ENCODE measurements around the gene DNAJC4. TPM values are rescaled to one million over a fixed set of nuclear protein-coding genes. Genes with fewer than 3 reads are reported as not detected.
"Not testable (repeated sequence)": the region's sequence is repeated elsewhere in the genome, so short reads cannot be mapped to it uniquely, and the experiment has no call there.

DNAJC4 gene
- total RNA-seq, 1 experiment from 2014 or later = 11.9 TPM

GRCh38 chr11:64239662-64240434 is 9.5 kb downstream of the DNAJC4 start:
- Histone ChIP-seq H3K4me3 (peak overlapping the region; percentile 74), H3K36me3 (peaks cover 60% of the 10 kb centered on the region), H3K9me3 (replicated peaks) (no peaks in the 10 kb centered on the region), H3K4me1 (replicated peaks) (peaks cover 36% of the 10 kb centered on the region), H3K27me3 (replicated peaks) (no peaks in the 10 kb centered on the region), H3K27ac (peak overlapping the region; percentile 91)
- no peak for DNase-seq (ENCODE audit: low read depth in 1 of 2, low spot score in 2 of 2)

GRCh38 chr11:64240435-64241240 is 10.3 kb downstream of the DNAJC4 start, which contains the start of gene FKBP2:
TSS of gene FKBP2 (plus strand) at chr11:64241095. CDS start at chr11:64242388, 1,293 bp downstream.
- peaks cover 36% of the 10 kb centered on the region for H3K4me1 ChIP-seq (replicated peaks)
- no peaks in the 10 kb centered on the region for H3K27me3 ChIP-seq (replicated peaks)
- DNase-seq (ENCODE audit: low read depth in 1 of 2, low spot score in 2 of 2) = peak; percentile 99
- H3K9me3 ChIP-seq (replicated peaks) = no peaks in the 10 kb centered on the region
- H3K36me3 ChIP-seq = peaks cover 62% of the 10 kb centered on the region
- H3K4me3 ChIP-seq = peak within 1 kb of the TSS; percentile 74
- H3K27ac ChIP-seq = peak within 1 kb of the TSS; percentile 91

- peak; percentile 99 to 100 for DNase-seq (ENCODE audit: low read depth in 1 of 2, low spot score in 2 of 2)
- Histone ChIP-seq H3K27ac (peak overlapping the region; percentile 91), H3K36me3 (peaks cover 62% of the 10 kb centered on the region), H3K4me1 (replicated peaks) (peaks cover 41% of the 10 kb centered on the region), H3K4me3 (peak overlapping the region; percentile 74), H3K27me3 (replicated peaks) (no peaks in the 10 kb centered on the region), H3K9me3 (replicated peaks) (no peaks in the 10 kb centered on the region)
Measured at GRCh38 chr11:64241241-64241490, 10.8 kb downstream of the DNAJC4 start.

- Histone ChIP-seq H3K4me1 (replicated peaks) (peaks cover 42% of the 10 kb centered on the region), H3K36me3 (peaks cover 64% of the 10 kb centered on the region), H3K27me3 (replicated peaks) (no peaks in the 10 kb centered on the region), H3K27ac (peak overlapping the region; percentile 12; the same call in 1 of the 2 replicates), H3K9me3 (replicated peaks) (no peaks in the 10 kb centered on the region), H3K4me3 (peak overlapping the region; percentile 74)
- peak in 1 of 2 experiments; percentile 76 for DNase-seq (ENCODE audit: low read depth in 1 of 2, low spot score in 2 of 2)
Measured at GRCh38 chr11:64241491-64242374, 11.4 kb downstream of the DNAJC4 start.

- Histone ChIP-seq H3K27me3 (replicated peaks) (no peaks in the 10 kb centered on the region), H3K9me3 (replicated peaks) (no peaks in the 10 kb centered on the region), H3K27ac (no peak overlapping the region), H3K4me3 (no peak overlapping the region), H3K4me1 (replicated peaks) (peaks cover 55% of the 10 kb centered on the region), H3K36me3 (peaks cover 57% of the 10 kb centered on the region)
- no peak for DNase-seq (ENCODE audit: low read depth in 1 of 2, low spot score in 2 of 2)
Measured at GRCh38 chr11:64243236-64243854, 13.0 kb downstream of the DNAJC4 start.

- no peaks in the 10 kb centered on the region for H3K27me3 ChIP-seq (replicated peaks)
- H3K4me1 ChIP-seq (replicated peaks) = peaks cover 55% of the 10 kb centered on the region
- H3K9me3 ChIP-seq (replicated peaks) = no peaks in the 10 kb centered on the region
- H3K4me3 ChIP-seq = no peak overlapping the region
- H3K36me3 ChIP-seq = peaks cover 52% of the 10 kb centered on the region
- no peak for DNase-seq (ENCODE audit: low read depth in 1 of 2, low spot score in 2 of 2)
- no peak overlapping the region for H3K27ac ChIP-seq
Measured at GRCh38 chr11:64244107-64244506, 13.8 kb downstream of the DNAJC4 start.

- no peak for DNase-seq (ENCODE audit: low read depth in 1 of 2, low spot score in 2 of 2)
- Histone ChIP-seq H3K4me3 (peak overlapping the region; percentile 79), H3K27me3 (replicated peaks) (no peaks in the 10 kb centered on the region), H3K9me3 (replicated peaks) (no peaks in the 10 kb centered on the region), H3K36me3 (peaks cover 51% of the 10 kb centered on the region), H3K4me1 (replicated peaks) (peaks cover 54% of the 10 kb centered on the region), H3K27ac (no peak overlapping the region)
Measured at GRCh38 chr11:64244966-64245365, 14.6 kb downstream of the DNAJC4 start.

GRCh38 chr11:64245401-64245796 is 15.1 kb downstream of the DNAJC4 start:
- Histone ChIP-seq H3K27ac (peak overlapping the region; percentile 68), H3K4me3 (peak overlapping the region; percentile 79), H3K36me3 (peaks cover 47% of the 10 kb centered on the region), H3K27me3 (replicated peaks) (no peaks in the 10 kb centered on the region), H3K4me1 (replicated peaks) (peaks cover 50% of the 10 kb centered on the region), H3K9me3 (replicated peaks) (no peaks in the 10 kb centered on the region)
- DNase-seq (ENCODE audit: low read depth in 1 of 2, low spot score in 2 of 2) = no peak

- Histone ChIP-seq H3K27ac (peak overlapping the region; percentile 68), H3K9me3 (replicated peaks) (no peaks in the 10 kb centered on the region), H3K27me3 (replicated peaks) (no peaks in the 10 kb centered on the region), H3K36me3 (peaks cover 44% of the 10 kb centered on the region), H3K4me1 (replicated peaks) (peaks cover 52% of the 10 kb centered on the region), H3K4me3 (peak overlapping the region; percentile 79)
- DNase-seq (ENCODE audit: low read depth in 1 of 2, low spot score in 2 of 2) = peak; percentile 91 to 99
Measured at GRCh38 chr11:64245797-64246620, 15.7 kb downstream of the DNAJC4 start.

- DNase-seq (ENCODE audit: low read depth in 1 of 2, low spot score in 2 of 2); H3K9me3 ChIP-seq (replicated peaks); H3K27me3 ChIP-seq (replicated peaks): not testable (repeated sequence)
- H3K4me1 ChIP-seq (replicated peaks) = peaks cover 56% of the 10 kb centered on the region
- peak overlapping the region; percentile 79 for H3K4me3 ChIP-seq
- peak overlapping the region; percentile 68; the same call in 1 of the 2 replicates for H3K27ac ChIP-seq
- H3K36me3 ChIP-seq = peaks cover 45% of the 10 kb centered on the region
Measured at GRCh38 chr11:64246621-64246870, 16.2 kb downstream of the DNAJC4 start.

GRCh38 chr11:64246871-64247728 is 16.8 kb downstream of the DNAJC4 start, which contains the start of gene PPP1R14B:
TSS of gene PPP1R14B (minus strand) at chr11:64246943. CDS start at chr11:64246673, 270 bp downstream.
- peaks cover 48% of the 10 kb centered on the region for H3K36me3 ChIP-seq
- peak within 1 kb of the TSS; percentile 79 for H3K4me3 ChIP-seq
- DNase-seq (ENCODE audit: low read depth in 1 of 2, low spot score in 2 of 2) = peak; percentile 90 to 97
- H3K27ac ChIP-seq = peak within 1 kb of the TSS; percentile 68
- H3K27me3 ChIP-seq (replicated peaks) = no peaks in the 10 kb centered on the region
- H3K4me1 ChIP-seq (replicated peaks) = peaks cover 56% of the 10 kb centered on the region
- H3K9me3 ChIP-seq (replicated peaks) = peaks cover 3% of the 10 kb centered on the region; the same call in 1 of the 2 replicates

All from SJSA1 (cell line).